Muscle layer of colon (tissue), 2 donors: Measurements from ENCODE around the gene MATCAP1.

Experiments used
- H3K27ac ChIP-seq: one replicate; pipeline ENCODE4 v1.7.0; 2013; ENCODE audit warnings: low read depth, mild to moderate bottlenecking, low read length, moderate library complexity
- H3K27me3 ChIP-seq, 2 donors: one replicate each; pipeline ENCODE4 v1.7.0; 2013; ENCODE audit warnings: low read length in 2 of 2, mild to moderate bottlenecking in 2 of 2; ENCODE audit not compliant: insufficient read depth in 2 of 2, control insufficient read depth in 1 of 2
- H3K36me3 ChIP-seq: one replicate; pipeline ENCODE4 v1.7.0; 2013; ENCODE audit warnings: mild to moderate bottlenecking, low read length; ENCODE audit not compliant: insufficient read depth
- H3K4me1 ChIP-seq: one replicate; pipeline ENCODE4 v1.7.0; 2013; ENCODE audit warnings: mild to moderate bottlenecking, low read length; ENCODE audit not compliant: insufficient read depth
- H3K4me3 ChIP-seq, 2 donors: one replicate each; pipeline ENCODE4 v1.7.0; 2013; ENCODE audit warnings: low read length in 2 of 2, low read depth in 1 of 2, mild to moderate bottlenecking in 1 of 2, moderate library complexity in 1 of 2
- H3K9ac ChIP-seq: one replicate; pipeline ENCODE4 v1.7.0; 2013; ENCODE audit warnings: low read length
- H3K9me3 ChIP-seq: one replicate; pipeline ENCODE4 v1.7.0; 2013; ENCODE audit warnings: mild to moderate bottlenecking, low read length
- donor health status: abdominal sarcoma.
- donor health status: Adenocarcinoma of cecum.

The MATCAP1 gene

DNA sequence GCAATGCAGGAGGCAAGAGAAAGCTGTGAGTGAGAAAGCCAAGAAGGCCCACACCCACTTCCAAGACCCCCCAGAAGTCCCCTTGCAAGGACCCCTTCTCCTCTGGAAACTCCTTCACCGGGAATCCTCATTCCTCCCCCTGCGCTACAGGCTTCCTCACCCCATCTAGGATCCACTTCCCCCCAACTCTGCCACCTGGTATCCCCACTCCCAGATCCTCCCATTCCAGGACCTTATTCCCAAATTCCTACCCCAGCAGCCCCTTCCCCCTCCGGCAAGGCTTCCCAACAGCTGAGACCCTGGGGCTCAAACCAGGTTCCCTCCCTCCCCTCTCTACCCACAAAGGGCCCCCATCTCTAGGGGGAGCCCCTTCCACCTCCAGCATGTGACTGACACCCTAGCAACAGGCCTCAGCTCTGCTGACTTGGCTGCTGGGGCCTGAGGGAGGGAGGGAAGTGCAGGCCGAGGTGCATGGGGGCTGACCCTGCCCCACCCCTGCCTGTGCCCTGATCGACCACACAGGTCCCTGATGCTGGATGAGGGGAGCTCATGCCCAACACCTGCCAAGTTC is 17.1 kb downstream of the MATCAP1 start:
- H3K4me3 ChIP-seq, result no peak overlapping the region
- no peaks in the 10 kb centered on the region for H3K36me3 ChIP-seq
- no peaks in the 10 kb centered on the region for H3K9me3 ChIP-seq
- peak overlapping the region; percentile 7 for H3K27ac ChIP-seq
- H3K9ac ChIP-seq, result no peak overlapping the region
- peaks cover 55% of the 10 kb centered on the region for H3K4me1 ChIP-seq
- peaks cover 11 to 43% of the 10 kb centered on the region in 2 donors for H3K27me3 ChIP-seq

DNA sequence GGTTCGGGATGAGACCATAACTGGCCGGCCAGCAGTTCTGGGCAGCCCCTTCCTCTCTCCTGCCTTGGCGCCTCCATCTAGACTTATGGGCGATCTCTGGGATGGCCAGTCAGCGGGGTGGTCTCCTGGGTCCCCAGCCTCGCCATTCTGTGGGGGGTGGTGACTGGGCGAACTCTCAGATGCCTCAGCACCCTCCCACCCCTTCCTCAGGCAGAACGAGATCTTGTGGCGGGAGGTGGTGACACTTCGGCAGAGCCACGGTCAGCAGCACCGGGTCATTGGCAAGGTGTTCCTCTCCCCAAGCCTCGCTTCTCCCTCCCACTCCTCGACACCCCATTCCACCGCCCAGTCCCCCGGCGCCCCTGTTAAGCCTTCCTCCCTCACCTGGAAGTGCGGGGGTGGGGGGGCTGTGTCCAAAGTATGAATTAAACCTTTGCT is 17.6 kb downstream of the MATCAP1 start:
- Histone ChIP-seq H3K4me3 (no peak overlapping the region), H3K36me3 (no peaks in the 10 kb centered on the region), H3K4me1 (peaks cover 57% of the 10 kb centered on the region), H3K27me3 (peaks cover 16 to 48% of the 10 kb centered on the region in 2 donors), H3K9me3 (no peaks in the 10 kb centered on the region), H3K27ac (peak overlapping the region; percentile 7), H3K9ac (no peak overlapping the region)

DNA sequence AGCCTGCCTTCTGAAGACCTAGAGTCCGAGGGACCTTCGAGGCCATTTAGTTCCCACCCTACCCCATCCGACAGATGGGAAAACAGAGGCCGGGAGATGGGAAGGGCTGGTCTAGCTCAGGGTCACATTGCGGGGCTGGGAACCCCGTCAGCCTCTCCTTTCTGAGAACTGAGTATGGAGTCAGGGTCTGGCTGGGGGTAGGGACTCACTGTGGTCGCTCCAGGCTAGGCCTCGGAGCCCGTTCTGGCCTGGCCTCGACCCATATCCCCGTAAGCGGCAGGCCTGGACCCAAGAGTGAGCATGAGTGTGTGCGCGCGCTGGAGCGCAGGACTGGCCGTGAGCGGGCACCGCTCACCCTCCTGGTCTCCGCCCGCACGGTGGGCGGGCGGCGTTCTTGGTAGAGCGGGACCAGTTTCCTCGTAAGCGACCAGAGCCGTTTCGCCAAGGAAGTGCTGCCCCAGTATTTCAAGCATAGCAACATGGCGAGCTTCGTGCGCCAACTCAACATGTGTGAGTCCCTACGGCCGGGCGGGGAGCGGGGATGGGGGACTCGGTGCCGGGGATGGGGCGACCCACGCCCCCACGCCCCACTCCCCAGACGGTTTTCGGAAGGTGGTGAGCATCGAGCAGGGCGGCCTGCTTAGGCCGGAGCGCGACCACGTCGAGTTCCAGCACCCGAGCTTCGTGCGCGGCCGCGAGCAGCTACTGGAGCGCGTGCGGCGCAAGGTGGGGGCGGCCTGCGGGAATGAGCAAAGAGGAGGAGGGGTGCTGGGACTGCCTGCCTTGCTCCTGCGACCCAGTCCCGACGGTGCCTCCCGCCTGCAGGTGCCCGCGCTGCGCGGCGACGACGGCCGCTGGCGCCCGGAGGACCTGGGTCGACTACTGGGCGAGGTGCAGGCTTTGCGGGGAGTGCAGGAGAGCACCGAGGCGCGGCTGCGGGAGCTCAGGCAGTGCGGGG is 18.4 kb downstream of the MATCAP1 start:
- Histone ChIP-seq H3K4me1 (peaks cover 57% of the 10 kb centered on the region), H3K36me3 (no peaks in the 10 kb centered on the region), H3K4me3 (peak overlapping the region in 1 of 2 donors; percentile 59), H3K27ac (peak overlapping the region; percentile 58), H3K9me3 (no peaks in the 10 kb centered on the region), H3K9ac (no peak overlapping the region), H3K27me3 (peaks cover 19 to 55% of the 10 kb centered on the region in 2 donors)

DNA sequence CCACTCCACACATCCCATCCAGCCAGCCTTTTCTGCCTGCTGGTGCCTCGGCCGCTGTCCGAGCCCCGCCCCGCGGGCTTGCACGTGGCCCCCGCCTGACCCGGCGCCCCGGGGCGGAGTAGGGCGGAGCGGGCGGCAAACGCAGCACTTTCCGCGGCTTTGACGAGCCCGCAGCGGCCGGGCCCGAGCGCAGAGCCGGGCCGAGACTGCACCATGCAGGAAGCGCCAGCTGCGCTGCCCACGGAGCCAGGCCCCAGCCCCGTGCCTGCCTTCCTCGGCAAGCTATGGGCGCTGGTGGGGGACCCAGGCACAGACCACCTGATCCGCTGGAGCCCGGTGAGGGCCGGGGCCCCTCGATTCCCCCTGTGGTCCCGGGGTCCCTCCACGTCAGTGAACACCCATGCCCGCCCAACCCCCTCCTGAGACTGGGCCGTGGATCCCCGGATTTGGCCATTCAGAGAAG is 19.1 kb downstream of the MATCAP1 start, which contains the start of gene HSF4:
Gene HSF4, plus strand, starts transcription at position 147 of the 463 bp plus-strand sequence. Its CDS starts 67 bp downstream, at position 214.
- H3K27ac ChIP-seq, result peak within 1 kb of the TSS; percentile 58

DNA sequence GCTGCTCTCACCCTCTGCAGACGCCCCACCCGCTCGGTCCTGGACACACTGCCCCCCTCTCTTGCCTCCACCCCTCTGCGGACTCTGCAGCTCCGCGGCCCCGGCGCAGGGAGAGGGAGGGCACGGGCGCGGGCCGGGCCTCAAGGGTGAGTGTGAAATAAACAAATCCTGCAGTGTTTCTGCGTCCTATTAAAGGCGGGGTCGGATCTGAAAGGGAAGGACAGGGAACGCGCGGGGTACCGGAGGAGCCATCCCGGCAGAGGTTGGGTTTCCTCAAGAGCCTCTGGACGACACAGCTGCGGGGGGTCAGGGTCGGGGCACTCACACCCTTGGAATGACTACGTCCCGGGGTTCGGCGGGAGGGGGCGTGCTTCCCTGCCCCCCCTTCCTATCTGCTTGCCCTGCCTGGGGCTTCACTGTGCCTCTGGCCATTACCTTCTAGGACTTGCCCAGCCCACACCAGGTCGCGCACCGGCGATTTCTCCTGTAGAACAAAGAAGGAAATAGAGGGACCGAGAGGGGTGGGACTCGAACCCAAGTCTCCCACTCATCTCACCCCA is 19.7 kb downstream of the MATCAP1 start:
- no peak overlapping the region for H3K9ac ChIP-seq
- H3K4me1 ChIP-seq, result peaks cover 47% of the 10 kb centered on the region
- H3K4me3 ChIP-seq, result peak overlapping the region; percentile 38 to 49
- H3K9me3 ChIP-seq, result no peaks in the 10 kb centered on the region
- peaks cover 19 to 56% of the 10 kb centered on the region in 2 donors for H3K27me3 ChIP-seq
- no peaks in the 10 kb centered on the region for H3K36me3 ChIP-seq
- peak overlapping the region; percentile 58 for H3K27ac ChIP-seq

More for the DNA sequence above, 19.1 kb downstream of the MATCAP1 start, which contains the start of gene HSF4:
- no peaks in the 10 kb centered on the region for H3K9me3 ChIP-seq
- peak within 1 kb of the TSS; percentile 38 to 59 for H3K4me3 ChIP-seq
- H3K4me1 ChIP-seq, result peaks cover 52% of the 10 kb centered on the region
- H3K36me3 ChIP-seq, result no peaks in the 10 kb centered on the region
- H3K27me3 ChIP-seq, result peaks cover 19 to 56% of the 10 kb centered on the region in 2 donors
- no peak within 1 kb of the TSS for H3K9ac ChIP-seq

DNA sequence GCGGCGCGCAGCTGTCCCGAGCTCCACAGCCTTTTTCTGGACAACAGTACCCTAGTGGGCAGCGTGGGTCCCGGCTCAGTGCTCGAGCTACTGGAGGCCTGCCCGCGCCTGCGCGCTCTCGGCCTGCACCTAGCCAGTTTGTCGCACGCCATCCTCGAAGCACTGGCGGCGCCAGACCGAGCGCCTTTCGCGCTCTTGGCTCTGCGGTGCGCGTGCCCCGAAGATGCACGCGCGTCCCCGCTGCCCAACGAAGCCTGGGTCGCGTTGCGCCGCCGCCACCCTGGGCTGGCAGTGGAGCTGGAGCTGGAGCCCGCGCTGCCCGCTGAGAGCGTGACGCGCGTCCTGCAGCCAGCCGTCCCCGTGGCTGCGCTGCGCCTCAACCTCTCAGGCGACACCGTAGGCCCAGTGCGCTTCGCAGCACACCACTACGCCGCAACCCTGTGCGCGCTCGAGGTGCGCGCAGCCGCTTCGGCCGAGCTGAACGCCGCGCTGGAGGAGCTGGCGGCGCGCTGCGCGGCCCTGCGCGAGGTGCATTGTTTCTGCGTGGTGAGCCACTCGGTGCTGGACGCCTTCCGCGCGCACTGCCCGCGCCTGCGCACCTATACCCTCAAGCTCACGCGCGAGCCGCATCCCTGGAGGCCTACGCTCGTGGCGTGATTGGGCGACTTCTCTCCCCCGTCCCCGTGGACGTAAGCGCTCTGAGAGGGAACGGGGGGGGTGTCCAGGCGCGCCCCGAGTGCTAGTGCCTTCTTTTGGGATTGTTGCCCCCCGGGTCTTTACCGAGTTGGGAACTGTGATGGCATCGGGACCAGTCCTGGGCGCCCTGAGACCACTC is 20.4 kb downstream of the MATCAP1 start:
- Histone ChIP-seq H3K27me3 (peaks cover 19 to 56% of the 10 kb centered on the region in 2 donors), H3K4me1 (peaks cover 40% of the 10 kb centered on the region)

DNA sequence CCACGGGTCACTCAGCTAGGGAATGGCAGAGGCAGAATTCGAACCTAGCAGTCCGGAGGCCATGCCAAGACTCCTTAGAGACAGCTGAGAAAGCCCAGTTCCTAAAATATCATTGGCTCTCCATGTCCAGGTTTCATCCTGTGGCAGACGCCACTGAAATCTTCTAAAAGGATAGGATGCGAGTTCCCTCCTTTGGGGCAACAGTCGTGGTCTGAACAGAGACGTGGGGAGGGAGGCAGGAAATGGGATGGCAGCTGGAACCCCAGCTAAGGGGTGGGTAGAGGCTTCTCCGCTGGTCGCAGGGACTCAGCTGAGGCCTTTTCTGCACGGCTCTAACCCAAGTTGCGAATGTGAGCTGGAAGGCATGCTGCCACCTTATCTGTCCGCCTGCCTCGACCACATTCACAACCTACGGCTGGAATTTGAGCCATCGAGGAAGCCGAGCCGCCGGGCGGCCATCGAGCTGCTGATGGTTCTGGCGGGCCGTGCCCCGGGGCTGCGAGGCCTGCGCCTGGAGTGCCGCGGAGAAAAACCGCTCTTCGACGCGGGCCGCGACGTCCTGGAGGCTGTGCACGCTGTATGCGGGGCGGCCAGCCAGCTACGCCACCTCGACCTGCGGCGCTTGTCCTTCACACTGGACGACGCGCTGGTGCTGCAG is 21.1 kb downstream of the MATCAP1 start:
- H3K9ac ChIP-seq, result no peak overlapping the region
- H3K27me3 ChIP-seq, result peaks cover 19 to 56% of the 10 kb centered on the region in 2 donors
- H3K9me3 ChIP-seq, result no peaks in the 10 kb centered on the region
- peak overlapping the region; percentile 34 for H3K27ac ChIP-seq
- no peaks in the 10 kb centered on the region for H3K36me3 ChIP-seq
- H3K4me3 ChIP-seq, result peak overlapping the region in 1 of 2 donors; percentile 49
- H3K4me1 ChIP-seq, result peaks cover 40% of the 10 kb centered on the region

More for the DNA sequence above, 20.4 kb downstream of the MATCAP1 start:
- Histone ChIP-seq H3K9me3 (no peaks in the 10 kb centered on the region), H3K9ac (no peak overlapping the region), H3K27ac (peak overlapping the region; percentile 58), H3K4me3 (peak overlapping the region; percentile 38 to 49), H3K36me3 (no peaks in the 10 kb centered on the region)

DNA sequence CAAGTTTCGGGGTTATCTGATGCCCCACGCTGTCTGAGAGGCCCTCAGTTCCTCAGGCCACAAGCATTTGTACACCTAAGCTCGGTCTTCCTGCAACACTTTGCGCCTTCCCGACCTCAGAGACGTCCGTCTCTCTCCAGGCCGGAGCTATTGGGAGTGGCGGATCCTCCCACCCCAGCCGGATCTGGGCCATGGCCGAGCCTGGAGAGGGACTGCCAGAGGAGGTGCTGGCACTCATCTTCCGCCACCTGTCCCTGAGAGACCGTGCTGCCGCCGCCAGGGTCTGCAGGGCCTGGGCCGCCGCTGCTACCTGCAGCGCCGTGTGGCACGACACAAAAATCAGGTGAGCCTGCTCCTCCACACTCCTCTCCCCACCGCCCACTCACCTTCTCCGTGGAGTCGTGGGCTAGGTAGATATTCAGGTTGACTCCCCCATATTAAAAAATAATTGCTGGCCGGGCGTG is 22.1 kb downstream of the MATCAP1 start:
- H3K9me3 ChIP-seq, result no peaks in the 10 kb centered on the region
- no peaks in the 10 kb centered on the region for H3K36me3 ChIP-seq
- H3K4me1 ChIP-seq, result peaks cover 40% of the 10 kb centered on the region
- peaks cover 19 to 56% of the 10 kb centered on the region in 2 donors for H3K27me3 ChIP-seq
- no peak overlapping the region for H3K27ac ChIP-seq
- peak overlapping the region in 1 of 2 donors; percentile 82 for H3K4me3 ChIP-seq
- no peak overlapping the region for H3K9ac ChIP-seq

DNA sequence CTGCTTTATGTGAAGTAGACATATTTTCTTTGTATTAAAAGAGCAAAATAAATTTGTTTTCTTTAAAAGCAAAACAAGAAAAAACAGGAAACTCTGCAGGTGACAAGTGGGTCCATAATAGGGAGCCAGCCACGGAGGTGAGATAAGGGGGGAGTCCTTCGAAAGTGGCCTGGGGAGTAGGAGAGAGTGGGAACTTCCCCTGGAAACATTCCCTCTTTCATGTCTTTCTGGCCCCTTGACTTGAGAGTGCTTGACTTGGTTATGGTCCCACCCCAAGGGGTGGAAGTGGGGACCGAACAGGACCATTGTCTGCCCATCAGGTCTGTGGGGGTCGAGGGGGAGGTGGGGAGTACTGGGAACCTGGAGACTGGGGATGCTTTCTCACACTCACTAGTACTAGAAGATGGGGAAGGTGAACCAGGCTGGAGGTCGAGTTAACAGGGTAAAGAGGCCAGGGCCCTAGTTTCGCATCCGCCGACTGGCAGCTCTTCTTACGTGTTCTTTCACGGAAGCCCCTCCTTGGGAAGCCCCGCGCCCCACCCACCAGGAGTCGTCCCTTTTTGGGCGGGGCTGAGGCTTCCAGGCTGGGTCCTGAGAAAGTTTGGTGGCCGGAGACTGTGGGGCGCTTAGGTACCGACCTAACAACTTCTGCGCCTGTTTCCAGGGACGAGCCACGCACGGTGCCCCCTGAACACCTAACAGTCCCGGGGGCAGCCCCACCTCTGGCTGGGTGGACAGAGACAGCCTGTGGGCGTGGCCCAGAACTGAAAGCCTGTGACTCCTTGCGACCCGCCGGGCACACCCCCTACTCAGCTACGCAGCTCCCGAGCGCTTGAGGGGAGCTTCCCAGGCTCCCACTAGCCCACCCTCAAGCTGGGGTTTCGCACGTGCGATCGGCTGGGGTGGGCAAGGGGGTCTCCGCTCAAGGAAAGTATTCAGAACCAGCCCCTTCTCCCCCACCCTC is 24.8 kb downstream of the MATCAP1 start:
- no peak overlapping the region for H3K9ac ChIP-seq
- H3K9me3 ChIP-seq, result no peaks in the 10 kb centered on the region
- H3K36me3 ChIP-seq, result no peaks in the 10 kb centered on the region
- peak overlapping the region; percentile 72 to 82 for H3K4me3 ChIP-seq
- peak overlapping the region; percentile 75 for H3K27ac ChIP-seq
- peaks cover 19 to 46% of the 10 kb centered on the region in 2 donors for H3K27me3 ChIP-seq
- H3K4me1 ChIP-seq, result peaks cover 33% of the 10 kb centered on the region
